HepG2 (cell line): ENCODE data around the gene ZNF3. TPM values are rescaled to one million over a fixed set of nuclear protein-coding genes. Genes with fewer than 3 reads are reported as not detected.
A peak's percentile ranks its signal among the peaks of the same experiment; 100 is the strongest.

Experiments used
- CREM ChIP-seq, 2 experiments: sonication (generic) in 1 of 2; formaldehyde crosslinking in 1 of 2; IDR thresholded peaks; 2 replicates each; pipeline versions ENCODE4 v1.4.0 to v1.6.1; 2016 to 2020; ENCODE audit warnings: antibody characterized with exemption in 1 of 2, mild to moderate bottlenecking in 1 of 2, missing genetic modification reagents in 1 of 2
- DZIP1 ChIP-seq: sonication (generic); formaldehyde crosslinking; IDR thresholded peaks from 2 replicates; pipeline ENCODE4 v1.5.0; 2020; ENCODE audit warnings: mild to moderate bottlenecking, missing genetic modification reagents
- GABPB1 ChIP-seq: IDR thresholded peaks from 2 replicates; pipeline ENCODE4 v1.6.1; 2016; ENCODE audit warnings: mild to moderate bottlenecking, missing genetic modification reagents, moderate library complexity, missing compliant biosample characterization
- KDM3A ChIP-seq: IDR thresholded peaks from 2 replicates; pipeline ENCODE4 v1.6.1; 2018; ENCODE audit warnings: low read depth, missing compliant biosample characterization
- KLF11 ChIP-seq: IDR thresholded peaks from 2 replicates; pipeline ENCODE4 v1.6.1; 2016; ENCODE audit warnings: missing compliant biosample characterization
- MTF2 ChIP-seq: sonication (generic); formaldehyde crosslinking; IDR thresholded peaks from 2 replicates; pipeline ENCODE4 v1.5.0; 2020; ENCODE audit warnings: missing genetic modification reagents, borderline replicate concordance
- NKX3-1 ChIP-seq: sonication (generic); formaldehyde crosslinking; IDR thresholded peaks from 2 replicates; pipeline ENCODE4 v1.5.0; 2020; ENCODE audit warnings: missing genetic modification reagents
- PBX2 ChIP-seq: IDR thresholded peaks from 2 replicates; pipeline ENCODE4 v1.6.1; 2016; ENCODE audit warnings: control low read depth
- TRIM22 ChIP-seq: fragments of 450-650 bp; IDR thresholded peaks from 2 replicates; pipeline ENCODE4 v1.6.1; 2017
- ZNF276 ChIP-seq: sonication (generic); formaldehyde crosslinking; IDR thresholded peaks from 2 replicates; pipeline ENCODE4 v1.4.0; 2020; ENCODE audit warnings: mild to moderate bottlenecking, low read depth, missing genetic modification reagents
- ZNF317 ChIP-seq: sonication (generic); formaldehyde crosslinking; IDR thresholded peaks from 2 replicates; pipeline ENCODE4 v1.5.0; 2020; ENCODE audit warnings: mild to moderate bottlenecking, missing genetic modification reagents
- ZNF503 ChIP-seq: sonication (generic); formaldehyde crosslinking; IDR thresholded peaks from 2 replicates; pipeline ENCODE4 v1.4.0; 2020; ENCODE audit warnings: missing genetic modification reagents
- ZNF704 ChIP-seq: sonication (generic); formaldehyde crosslinking; IDR thresholded peaks from 2 replicates; pipeline ENCODE4 v1.8.1; 2023; ENCODE audit warnings: mild to moderate bottlenecking, inconsistent platforms, moderate library complexity, missing genetic modification reagents, borderline replicate concordance
- ZNF777 ChIP-seq: sonication (generic); formaldehyde crosslinking; IDR thresholded peaks from 2 replicates; pipeline ENCODE4 v1.4.0; 2020; ENCODE audit warnings: missing genetic modification reagents
- polyA plus RNA-seq, 8 experiments: library from polyadenylated mRNA; depleted of rRNA in 3 of 8; stranded (reverse) in 7 of 8; unstranded in 1 of 8; fragments of >200 nt; fragmentation: Illumina TruSeq in 4 of 8; extraction: Trizol in 4 of 8; gene quantifications; 2 replicates each; pipeline versions ENCODE4 v1.2.1 to v1.2.3, GENCODE V29; 2011 to 2016; ENCODE audit warnings: low read depth in 4 of 8, missing spikeins in 1 of 8, mixed read lengths in 1 of 8; ENCODE audit not compliant: insufficient read depth in 1 of 8
- total RNA-seq, 5 experiments: library from RNA; depleted of rRNA; stranded (reverse); fragments of >200 nt; fragmentation: Illumina TruSeq; extraction: Trizol; gene quantifications; 2 replicates each; pipeline ENCODE4 v1.2.3, GENCODE V29; 2016; ENCODE audit warnings: low read depth in 1 of 5

Gene ZNF3
- total and polyA plus RNA-seq, 2 of the 13 experiments (the other 11 are each of a cell fraction or from before 2014, with no cell fraction given), result 33.7 to 56.9 TPM

- TF ChIP-seq ZNF503 (CRISPR knock-in tag), result no peak; the same call in 1 of the 2 replicates
- no peak for TF ChIP-seq DZIP1
- peak; percentile 70; the same call in 1 of the 2 replicates for TF ChIP-seq NKX3-1 (CRISPR knock-in tag)
- TF ChIP-seq PBX2, result no peak
- 0 out of 2 replicates have a peak, but pooled peaks have one; percentile 48 for TF ChIP-seq KLF11
- TF ChIP-seq ZNF276 (CRISPR knock-in tag), result 0 out of 2 replicates have a peak, but pooled peaks have one; percentile 52
- TF ChIP-seq GABPB1 (CRISPR knock-in tag), result peak; percentile 56
- no peak for TF ChIP-seq ZNF704 (CRISPR knock-in tag)
- no peak for TF ChIP-seq TRIM22
- peak; percentile 87 for TF ChIP-seq ZNF777 (CRISPR knock-in tag)
- peak; percentile 80; the same call in 1 of the 2 replicates for TF ChIP-seq MTF2 (CRISPR knock-in tag)
- TF ChIP-seq CREM (IDR thresholded peaks at IDR 0.05), result peak; percentile 26; the same call in 1 of the 2 replicates
- no peak for TF ChIP-seq CREM (CRISPR knock-in tag; IDR thresholded peaks at IDR 0.05)
- peak; percentile 65; the same call in 1 of the 2 replicates for TF ChIP-seq ZNF317 (CRISPR knock-in tag)
- 0 out of 2 replicates have a peak, but pooled peaks have one; percentile 6 for TF ChIP-seq KDM3A
Observed at GRCh38 chr7:100126931-100127865, 45.7 kb upstream of the ZNF3 start, which contains the start of gene MBLAC1 (continued).
